Stimulated activated CD8-positive, alpha-beta memory T cell treated with anti-CD3 and anti-CD28 coated beads, Interleukin-2, amount 100 ng/mL, for 48 hours (primary cell): ENCODE measurements around the gene TOR1AIP2.
"Not testable (repeated sequence)": the region's sequence is repeated elsewhere in the genome, so short reads cannot be mapped to it uniquely, and the experiment has no call there.

Experiments
- DNase-seq, 2 donors: peaks; one replicate each; pipeline ENCODE4 v3.0.0-alpha.2; 2020; ENCODE audit warnings: low read depth in 2 of 2

The TOR1AIP2 gene

GRCh38 chr1:179875596-179876299, 1.9 kb downstream of the TOR1AIP2 start:
- DNase-seq = no peak

- DNase-seq = no peak
These were observed 4.2 kb downstream of the TOR1AIP2 start for GRCh38 chr1:179873438-179873851.

GRCh38 chr1:179872558-179872957, 5.0 kb downstream of the TOR1AIP2 start:
- DNase-seq = no peak

GRCh38 chr1:179871940-179872339, 5.7 kb downstream of the TOR1AIP2 start:
- DNase-seq = no peak

GRCh38 chr1:179870870-179871269, 6.7 kb downstream of the TOR1AIP2 start:
- no peak for DNase-seq

- DNase-seq = peak; percentile 8 to 15
These were observed 9.9 kb downstream of the TOR1AIP2 start for GRCh38 chr1:179867493-179868330.

- DNase-seq = no peak
These were observed 11.0 kb downstream of the TOR1AIP2 start for GRCh38 chr1:179866616-179867015.

- DNase-seq = no peak
These were observed 12.2 kb downstream of the TOR1AIP2 start for GRCh38 chr1:179865377-179865776.

- DNase-seq = no peak
These were observed 17.0 kb downstream of the TOR1AIP2 start for GRCh38 chr1:179860652-179861051.

GRCh38 chr1:179857009-179857408, 20.6 kb downstream of the TOR1AIP2 start:
- DNase-seq = no peak

- DNase-seq = no peak
These were observed 21.3 kb downstream of the TOR1AIP2 start for GRCh38 chr1:179856296-179856695.

GRCh38 chr1:179855831-179856230, 21.8 kb downstream of the TOR1AIP2 start:
- DNase-seq = not testable (repeated sequence)

GRCh38 chr1:179853102-179853501, 24.5 kb downstream of the TOR1AIP2 start:
- no peak for DNase-seq

- DNase-seq = no peak
These were observed 29.4 kb downstream of the TOR1AIP2 start for GRCh38 chr1:179848233-179848632.

GRCh38 chr1:179840107-179840506, 37.5 kb downstream of the TOR1AIP2 start:
- no peak for DNase-seq

- not testable (repeated sequence) for DNase-seq
These were observed 40.7 kb downstream of the TOR1AIP2 start for GRCh38 chr1:179836686-179837445.

- DNase-seq = no peak
These were observed 45.5 kb downstream of the TOR1AIP2 start for GRCh38 chr1:179831852-179832699.

GRCh38 chr1:179831225-179831624, 46.4 kb downstream of the TOR1AIP2 start:
- no peak for DNase-seq

- no peak for DNase-seq
These were observed 49.0 kb downstream of the TOR1AIP2 start for GRCh38 chr1:179828554-179829110.

GRCh38 chr1:179826626-179827280, 50.9 kb downstream of the TOR1AIP2 start:
- no peak for DNase-seq
